GM18870 (cell line): ENCODE results near the gene BTBD2.
"Not testable (repeated sequence)": the region's sequence is repeated elsewhere in the genome, so short reads cannot be mapped to it uniquely, and the experiment has no call there.

Experiments used
- ATAC-seq: cut with Tn5 transposase; IDR thresholded peaks from one replicate; pipeline ENCODE4 v1.9.1; 2021; ENCODE audit warnings: moderate library complexity; ENCODE audit not compliant: unreplicated experiment

The BTBD2 gene

DNA sequence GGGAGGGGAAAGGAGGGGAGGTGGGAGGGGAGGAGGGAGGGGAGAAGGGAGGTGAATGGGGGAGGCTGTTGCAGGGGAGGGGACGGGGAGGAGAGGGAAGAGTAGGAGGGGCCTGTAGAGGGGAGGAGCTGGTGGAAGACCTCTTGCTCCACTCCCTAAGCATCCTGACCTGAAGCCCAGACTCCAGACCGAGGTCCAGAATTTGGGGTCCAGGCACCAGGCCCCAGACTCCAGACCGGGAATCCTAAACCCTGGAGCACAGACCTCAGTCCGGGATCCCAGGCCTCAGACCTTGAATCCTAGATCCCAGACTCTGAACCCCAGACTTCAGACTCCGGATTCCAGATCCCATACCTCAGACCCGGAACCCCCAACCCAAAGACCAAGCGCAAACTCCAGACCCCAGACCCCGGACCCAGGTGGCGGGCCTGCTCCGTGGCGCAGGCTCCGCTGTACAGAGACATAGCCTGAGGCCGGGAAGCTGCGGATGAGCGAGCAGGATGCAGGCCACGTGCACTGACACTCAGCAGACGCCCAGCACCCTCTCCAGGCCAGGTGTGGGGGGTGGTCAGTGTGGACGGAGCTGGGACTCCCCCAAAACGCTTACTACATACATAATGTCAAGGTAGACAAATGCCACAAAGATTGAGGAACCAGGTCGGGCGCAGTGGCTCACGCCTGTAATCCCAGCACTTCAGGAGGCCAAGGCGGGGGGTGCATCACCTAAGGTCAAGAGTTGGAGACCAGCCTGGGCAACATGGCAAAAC is 710 bp upstream of the BTBD2 start:
- ATAC-seq, result no peak

GRCh38 chr19:2014731-2015607 is 545 bp downstream of the BTBD2 start:
- no peak for ATAC-seq

DNA sequence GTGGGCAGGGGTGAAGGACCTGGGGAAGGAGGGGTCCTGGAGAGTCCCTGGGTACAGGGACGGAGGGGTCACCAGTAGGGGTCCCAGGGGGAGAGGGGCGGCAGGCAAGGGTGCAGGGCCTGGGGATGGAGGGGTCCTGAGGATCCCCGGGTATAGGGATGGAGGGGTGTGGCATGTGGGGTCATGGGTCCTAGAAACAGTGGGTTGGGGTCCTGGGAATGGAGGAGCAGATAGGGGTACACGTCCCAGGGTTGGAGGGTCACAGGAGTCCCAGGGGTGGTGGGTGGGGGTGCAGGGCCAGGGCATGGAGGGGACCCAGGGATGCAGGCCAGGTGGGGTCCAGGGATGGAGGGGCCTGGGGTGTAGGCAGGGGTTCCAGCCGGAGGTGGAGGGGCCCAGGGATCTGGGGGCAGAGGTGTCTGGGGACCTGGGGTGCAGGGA is 1.4 kb downstream of the BTBD2 start:
- ATAC-seq, result no peak

DNA sequence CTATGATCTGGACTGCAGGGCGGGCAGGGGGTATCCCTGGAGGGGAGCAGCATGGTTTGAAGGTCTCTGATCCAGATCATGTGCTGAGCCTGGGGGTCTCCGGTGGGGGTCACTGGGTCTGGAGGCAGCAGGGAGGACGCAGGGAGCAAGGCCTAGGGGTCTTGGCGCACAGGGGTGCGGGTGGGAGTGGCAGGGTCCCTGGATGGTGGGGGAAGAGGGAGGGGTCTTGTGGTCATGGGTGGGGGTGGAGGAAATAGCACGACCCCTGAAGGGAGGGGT is 1.9 kb downstream of the BTBD2 start:
- ATAC-seq, result no peak

DNA sequence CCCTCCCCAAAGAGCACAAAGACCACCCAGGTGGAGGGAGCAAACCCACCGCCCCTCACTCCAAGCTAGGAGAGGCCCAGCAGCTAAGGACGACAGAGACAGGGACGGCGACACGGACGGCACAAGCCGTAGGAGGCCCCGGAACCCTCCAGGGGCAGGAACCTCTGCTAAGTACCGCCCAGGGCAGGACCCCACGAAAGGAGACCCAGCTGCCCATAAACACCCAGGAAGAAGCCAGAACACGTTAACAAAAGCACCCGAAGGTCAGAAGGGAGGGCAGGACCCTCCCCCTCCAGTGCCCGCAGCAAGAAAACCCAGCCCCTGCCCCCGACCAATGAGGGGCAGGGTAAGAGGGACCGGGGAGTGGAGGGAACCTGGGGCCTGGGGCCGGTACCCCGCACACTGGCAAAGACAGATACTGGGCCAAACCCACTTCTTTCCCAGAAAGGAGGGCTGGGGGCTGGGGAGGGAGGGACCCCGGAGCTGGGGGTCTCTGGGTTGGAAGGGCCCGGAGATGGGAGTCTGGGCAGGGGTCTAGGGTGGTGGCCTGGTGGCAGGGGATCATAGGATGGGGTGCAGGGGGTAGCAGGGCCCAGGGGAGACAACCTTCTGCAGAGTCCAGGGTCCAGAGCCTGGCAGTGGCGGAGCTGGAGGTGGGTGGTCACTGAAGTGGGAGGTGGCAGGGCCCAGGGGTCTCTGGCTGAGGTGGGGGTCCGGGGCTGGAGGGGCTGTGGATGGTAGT is 2.4 kb downstream of the BTBD2 start:
- ATAC-seq, result no peak

- ATAC-seq, result no peak
Observed at GRCh38 chr19:2011169-2011568, 4.3 kb downstream of the BTBD2 start.

DNA sequence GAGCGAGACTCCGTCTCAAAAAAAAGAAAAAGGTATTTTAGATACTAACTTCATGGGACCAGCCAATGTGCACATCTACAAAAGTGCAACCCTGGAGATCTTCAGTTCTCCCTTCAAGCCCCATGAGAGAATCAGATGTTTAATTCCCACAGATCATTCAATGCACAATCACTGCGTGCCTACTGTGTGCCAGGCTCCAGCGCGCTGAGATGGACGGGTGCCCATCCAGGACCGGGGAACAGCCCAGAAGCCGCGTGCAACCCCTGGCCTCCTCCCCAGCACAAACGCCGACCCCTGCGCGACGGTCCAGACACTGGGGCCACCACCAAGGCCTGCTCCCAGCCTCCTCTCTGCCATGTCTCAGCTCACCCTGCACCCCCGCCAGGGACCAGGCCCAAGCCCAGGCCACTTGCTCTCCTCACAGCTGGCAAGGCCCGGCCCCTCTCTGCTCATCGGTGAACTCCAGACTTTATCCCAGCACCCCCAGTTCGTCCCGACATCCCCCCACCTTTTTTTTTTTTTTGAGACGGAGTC is 5.3 kb downstream of the BTBD2 start:
- ATAC-seq, result no peak

- no peak for ATAC-seq
Observed at GRCh38 chr19:2003874-2004273, 11.6 kb downstream of the BTBD2 start.

- ATAC-seq, result no peak
Observed at GRCh38 chr19:1999856-2000515, 15.5 kb downstream of the BTBD2 start.

GRCh38 chr19:1998712-1999708 is 16.5 kb downstream of the BTBD2 start:
- no peak for ATAC-seq

GRCh38 chr19:1997353-1998233 is 17.9 kb downstream of the BTBD2 start:
- no peak for ATAC-seq

GRCh38 chr19:1992759-1993260 is 22.7 kb downstream of the BTBD2 start:
- ATAC-seq, result no peak

GRCh38 chr19:1991018-1991913 is 24.2 kb downstream of the BTBD2 start:
- ATAC-seq, result no peak

DNA sequence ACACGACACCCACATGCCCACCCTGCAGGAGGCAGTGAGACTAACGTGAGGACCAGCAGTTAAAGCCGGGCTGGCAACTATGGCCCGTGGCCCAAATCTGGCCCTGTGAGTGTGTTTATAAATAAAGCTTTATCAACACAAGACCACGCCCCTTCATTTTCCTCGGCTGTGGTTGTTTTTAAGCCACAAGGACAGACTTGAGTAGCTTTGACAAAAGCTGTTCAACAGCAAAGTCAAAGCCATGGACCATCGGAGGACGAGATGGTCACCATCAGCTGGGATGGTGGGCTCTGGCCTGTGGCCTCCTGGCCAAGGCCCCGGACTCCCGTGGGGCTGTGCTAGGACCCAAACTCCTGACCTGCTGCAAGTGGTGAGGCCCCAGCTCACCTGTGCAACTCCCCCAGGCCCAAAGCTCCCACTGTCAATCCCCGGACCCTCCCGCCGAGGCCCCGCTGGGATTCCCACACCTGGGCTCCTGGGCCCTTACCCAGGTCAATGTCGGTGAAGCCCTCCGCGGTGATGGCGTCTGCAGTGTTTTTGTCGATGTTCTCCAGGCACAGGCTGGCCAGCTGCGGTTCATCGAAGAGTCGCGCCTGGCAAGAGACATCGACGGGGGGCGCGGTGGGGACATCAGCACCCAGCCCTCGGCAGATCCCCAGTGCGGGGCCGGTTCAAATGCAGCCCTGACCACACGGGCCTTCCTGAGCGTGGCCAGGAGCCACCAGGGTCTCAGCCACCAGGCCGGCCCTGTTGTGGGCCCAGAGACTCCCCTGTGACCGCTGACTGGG is 25.1 kb downstream of the BTBD2 start:
- ATAC-seq, result no peak

DNA sequence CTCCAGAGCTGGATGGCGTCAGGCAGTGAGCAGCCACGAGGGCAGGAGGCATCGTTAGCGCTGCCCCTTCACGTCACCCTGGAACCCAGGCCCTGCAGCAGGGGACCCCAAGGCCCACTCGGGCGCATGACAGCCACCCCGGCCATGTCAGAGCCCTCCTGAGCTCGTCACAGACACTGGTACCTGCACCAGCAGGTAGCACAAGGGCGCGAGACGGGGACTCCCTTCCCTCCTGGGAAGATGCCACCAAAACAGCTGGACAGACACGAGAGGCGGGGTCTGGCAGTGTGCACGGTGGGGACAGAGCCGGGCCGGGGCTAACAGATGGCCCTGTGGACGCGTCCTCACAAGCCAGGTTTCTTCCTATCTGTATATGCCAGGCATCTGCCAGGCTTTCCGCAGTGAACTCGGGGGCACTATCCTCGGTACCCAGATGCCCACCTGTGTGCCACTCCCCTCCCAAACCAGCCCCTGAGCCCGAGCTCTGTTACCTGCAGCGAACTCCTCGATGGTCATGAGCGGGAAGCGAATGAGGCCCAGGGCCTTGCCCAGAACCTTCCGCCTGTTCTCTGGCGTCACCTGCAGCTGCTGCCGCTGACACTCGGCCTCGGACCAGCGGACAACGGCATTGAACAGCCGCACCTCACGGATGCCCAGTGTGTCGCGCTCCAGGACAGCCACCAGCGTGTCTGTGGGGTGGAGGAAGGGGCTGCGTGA is 25.8 kb downstream of the BTBD2 start:
- ATAC-seq, result no peak

DNA sequence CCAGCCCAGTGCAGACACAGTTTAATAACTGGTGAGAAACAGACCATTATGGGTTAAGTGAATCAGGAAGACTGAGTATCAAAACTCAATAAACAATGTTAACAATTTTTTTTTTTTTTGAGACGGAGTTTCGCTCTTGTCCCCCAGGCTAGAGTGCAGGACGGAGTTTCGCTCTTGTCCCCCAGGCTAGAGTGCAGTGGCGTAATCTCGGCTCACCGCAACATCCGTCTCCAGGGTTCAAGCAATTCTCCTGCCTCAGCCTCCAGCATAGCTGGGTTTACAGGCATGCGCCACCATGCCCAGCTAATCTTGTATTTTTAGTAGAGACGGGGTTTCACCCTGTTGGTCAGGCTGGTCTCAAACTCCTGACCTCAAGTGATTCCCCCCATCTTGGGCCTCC is 27.1 kb downstream of the BTBD2 start:
- not testable (repeated sequence) for ATAC-seq
